Activated CD4-positive, alpha-beta T cell treated with anti-CD3 and anti-CD28 coated beads, Interleukin-2, amount 50 U/mL, for 48 hours (primary cell): ENCODE data around the gene RFPL3.
"Not testable (repeated sequence)": the region's sequence is repeated elsewhere in the genome, so short reads cannot be mapped to it uniquely, and the experiment has no call there.

ENCODE experiments used
- DNase-seq, 2 experiments: peaks; one replicate each; pipeline ENCODE4 v3.0.0-alpha.2; 2020

RFPL3 gene

DNA sequence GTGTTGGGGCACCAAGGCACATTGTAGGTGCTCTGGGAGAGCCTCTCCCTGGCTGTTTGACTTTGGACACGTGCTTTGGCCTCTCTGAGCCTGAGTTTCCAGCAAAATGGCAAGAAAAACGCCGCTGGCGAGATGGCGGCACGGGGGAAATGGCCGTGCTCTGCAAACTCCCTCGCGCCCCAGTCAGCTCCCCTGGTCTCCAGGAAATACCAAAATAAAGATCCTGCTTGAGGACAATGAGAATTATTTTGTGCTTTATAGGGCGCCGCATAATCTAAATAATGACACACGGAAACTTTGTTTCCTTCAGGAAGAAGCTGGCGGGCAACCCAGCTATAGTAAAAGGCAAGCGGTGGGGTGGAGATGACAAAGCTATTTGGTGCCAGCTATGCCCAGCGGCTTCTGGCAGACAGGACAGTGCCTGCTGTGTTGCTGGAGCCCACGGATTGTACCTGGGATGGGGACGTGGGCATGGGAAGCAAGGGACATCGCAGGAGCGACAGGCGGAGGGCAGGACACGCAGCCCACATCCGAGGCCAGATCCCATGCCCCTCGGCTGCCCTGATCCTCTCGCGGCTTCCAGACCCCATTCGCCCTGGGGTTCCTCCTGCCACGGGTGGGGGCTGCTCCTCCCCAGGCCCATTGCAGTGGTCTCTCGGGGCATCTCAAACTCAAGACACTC lies 26.3 kb upstream of the RFPL3 start:
- DNase-seq, result no peak

DNA sequence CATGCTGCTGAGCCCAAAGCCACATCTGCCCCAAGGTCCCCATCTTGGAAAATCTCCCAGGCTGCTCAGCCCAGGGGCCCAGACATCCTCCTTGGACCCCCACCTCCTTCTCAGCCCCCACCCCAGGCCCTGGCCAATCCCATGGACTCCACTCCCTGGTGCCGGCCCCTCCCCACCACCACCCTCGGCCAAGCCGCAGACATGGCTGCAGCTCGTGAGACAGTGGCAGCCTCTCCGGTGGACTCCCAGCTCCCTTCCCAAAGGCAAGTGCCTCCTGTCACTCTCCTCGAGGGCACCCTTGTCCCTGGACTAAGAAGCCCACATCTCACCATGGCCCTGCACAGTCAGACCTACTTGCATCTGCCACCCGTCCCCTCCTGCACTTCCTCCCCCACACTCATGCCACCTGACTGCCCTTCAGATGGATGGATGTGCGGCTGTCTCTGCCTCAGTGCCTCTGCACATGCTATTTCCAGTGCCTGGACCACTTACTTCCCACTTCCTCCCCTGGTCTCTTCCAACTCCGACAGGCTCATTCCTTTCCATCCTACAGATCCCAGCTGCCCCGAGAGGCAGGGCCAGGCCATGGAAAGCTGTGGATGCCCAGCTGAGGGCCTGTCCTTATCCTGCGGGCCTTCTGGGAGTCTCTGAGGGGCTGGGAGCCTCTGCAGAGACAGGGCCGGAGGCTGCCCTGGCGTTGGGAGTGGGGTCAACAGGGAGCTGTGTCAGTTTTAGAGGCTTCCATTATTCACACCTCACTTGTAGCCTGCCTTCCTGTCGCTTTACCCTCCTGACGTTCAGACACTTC lies 25.5 kb upstream of the RFPL3 start:
- DNase-seq, result no peak

DNA sequence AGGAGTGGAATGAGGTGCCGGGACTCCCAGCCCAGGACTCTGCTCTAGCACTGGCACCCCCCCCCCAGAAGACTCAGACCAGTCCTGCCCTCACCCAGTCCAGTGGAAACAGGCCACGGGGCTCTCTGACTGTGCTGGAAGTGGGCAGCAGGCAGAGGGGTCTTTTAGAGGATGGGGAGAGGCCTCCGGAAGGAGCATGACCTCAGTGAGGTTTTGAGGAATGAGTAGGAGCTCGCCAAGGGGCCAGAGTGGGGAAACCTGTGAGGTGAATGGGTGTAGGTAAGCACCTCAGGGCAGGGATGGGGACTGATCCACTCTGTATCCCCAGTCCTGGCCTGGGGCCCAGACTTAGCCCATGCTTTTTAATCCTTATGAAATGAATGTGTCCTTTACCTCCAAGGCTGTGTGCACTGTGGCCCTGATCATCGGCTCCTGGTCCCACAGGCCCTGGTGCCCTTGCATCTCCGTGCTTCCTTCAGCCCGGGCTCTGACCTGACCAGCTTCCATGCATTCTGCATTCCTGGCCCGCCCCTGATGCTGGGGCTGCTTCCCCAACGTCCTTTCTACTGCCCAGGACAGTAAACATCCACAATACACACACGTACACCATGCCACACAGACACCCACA lies 24.4 kb upstream of the RFPL3 start:
- no peak for DNase-seq

DNA sequence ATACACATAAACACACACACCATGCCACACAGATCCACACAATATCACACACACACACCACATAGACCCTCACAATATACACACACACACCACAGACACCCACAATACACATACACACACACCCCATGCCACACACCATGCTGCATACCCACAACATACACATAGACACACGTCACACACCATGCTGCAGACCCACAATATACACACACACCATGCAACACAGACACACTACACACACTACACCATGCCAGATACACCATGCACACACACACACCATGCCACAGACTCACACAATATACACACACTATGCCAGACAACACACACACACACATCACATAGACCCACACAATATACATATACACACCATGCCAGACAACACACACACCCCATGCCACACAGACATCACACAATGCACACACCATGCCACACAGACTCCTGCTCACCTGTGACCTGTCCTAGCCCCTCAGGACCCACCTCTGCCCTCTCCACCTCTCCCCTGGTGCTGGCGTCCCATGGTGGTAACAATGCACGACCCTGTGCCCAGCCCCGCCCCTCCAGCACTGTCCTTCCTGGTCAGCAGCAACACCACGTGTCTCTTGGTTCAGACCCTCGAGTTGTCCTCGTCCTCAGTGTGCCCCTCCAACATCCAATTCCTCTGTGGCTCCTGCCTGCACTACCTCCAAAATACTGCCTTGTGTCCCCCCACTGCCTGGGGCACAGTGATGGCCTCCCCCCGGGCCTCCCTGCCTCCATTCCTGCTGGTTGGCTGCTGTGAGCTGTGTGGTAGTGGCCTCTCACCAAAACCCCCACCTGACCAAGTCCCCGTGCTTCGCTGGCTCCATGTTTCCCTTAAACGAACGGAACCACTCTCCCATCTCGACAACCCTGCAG lies 23.7 kb upstream of the RFPL3 start:
- DNase-seq, result no peak

DNA sequence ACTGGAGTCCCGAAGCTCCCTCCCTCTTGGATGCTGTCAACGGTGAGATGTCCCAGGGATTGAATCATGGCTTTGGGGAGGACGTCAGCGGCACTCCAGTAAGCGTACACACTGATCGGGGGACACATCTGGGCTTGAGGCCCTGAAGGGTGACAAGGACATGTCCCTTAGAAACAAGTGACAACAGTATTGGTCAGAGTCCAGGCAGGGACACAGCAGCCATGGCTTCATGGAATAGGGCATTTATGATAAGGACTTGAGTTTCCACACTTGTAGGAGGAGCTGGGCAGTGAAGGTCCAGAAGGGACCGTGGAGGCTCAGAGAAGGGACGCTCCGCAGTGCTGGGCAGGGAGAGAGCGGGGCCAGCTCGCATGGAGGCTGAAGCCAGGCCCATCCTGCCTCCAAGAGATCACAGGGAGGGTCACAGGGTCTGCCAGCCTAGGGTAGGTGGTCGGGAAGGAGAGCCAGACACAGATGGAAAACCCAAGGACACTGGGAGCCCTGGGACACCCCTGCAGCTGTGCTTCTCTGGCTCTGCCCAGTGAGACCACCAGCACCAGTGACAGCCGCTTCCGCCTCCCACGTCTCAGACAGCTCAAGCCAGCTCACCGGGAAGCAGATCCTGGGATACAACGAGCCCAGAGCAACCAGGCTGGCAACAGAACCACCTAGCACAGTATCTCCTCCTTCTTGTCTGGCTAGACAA lies 22.9 kb upstream of the RFPL3 start:
- DNase-seq, result no peak

DNA sequence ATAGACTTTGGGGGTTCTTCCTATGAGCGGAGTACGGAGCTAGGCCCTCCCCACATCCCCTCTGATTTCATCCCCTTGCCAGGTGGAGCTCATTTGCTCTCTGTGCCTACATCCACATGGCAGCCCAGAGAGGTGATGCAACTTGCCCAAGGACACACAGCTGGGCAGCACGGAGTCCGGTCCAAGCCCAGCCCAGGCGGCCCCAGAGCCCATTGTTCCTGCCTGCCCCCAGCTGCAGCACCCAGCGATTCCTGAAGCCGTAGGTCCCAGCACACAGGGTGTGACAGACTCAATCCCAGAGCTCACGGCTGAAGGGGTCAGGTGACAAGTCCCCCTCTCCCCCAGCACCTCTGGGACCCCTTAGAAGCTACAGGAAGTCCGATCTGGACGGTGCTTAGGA lies 22.2 kb upstream of the RFPL3 start:
- no peak for DNase-seq

DNA sequence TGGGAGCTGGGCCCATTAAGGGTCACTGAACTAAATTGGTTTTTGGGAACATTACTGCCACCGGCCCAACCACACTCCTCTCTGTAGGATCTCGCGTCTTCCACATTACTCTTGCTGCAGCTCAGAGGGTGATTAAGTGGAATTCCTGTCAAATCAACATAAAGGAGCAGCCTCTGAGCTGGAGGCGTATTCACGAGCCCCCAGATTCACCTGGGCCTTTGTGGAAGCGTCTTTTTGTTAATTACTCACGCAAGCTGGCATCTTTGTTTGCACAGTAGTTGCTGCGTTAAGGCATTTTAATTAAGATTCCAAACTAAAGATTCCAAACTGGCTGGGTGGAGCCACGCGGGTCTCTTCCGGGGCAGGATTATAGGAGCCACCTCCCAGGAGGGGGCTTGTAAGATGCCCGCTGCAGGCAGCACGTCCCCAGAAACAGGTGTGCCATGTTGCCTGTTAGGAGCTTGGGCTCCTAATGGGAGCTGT lies 21.5 kb upstream of the RFPL3 start:
- DNase-seq, result no peak

DNA sequence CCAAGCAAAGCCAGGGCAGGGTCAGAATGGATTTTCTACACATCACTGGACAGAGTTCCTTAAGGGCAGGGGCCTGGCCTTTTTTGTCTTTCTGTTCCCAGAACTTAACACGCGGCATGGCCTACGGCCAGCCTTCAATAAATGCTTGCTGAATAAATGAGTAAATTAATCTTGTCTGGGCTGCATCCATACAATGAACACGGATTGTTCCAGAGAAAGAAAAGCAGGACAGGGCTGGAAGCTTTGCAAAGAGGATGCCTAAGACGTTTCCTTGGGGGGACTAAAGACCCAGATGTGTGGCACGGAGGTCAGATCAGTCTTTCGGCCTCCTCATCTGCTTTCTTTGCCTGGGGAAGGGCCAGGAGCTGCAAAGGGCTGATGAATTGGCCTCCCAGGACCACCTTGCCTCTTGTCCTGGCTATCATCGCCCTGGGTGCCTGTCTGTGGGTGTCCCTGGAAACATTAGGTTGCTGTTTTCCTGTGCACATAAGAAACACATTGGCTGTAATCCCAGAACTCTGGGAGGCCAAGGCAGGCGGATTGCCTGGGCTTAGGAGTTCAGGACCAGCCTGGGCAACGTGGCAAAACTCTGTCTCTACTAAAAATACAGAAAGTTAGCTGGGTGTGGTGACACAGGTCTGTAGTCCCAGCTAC lies 20.8 kb upstream of the RFPL3 start:
- DNase-seq, result no peak

DNA sequence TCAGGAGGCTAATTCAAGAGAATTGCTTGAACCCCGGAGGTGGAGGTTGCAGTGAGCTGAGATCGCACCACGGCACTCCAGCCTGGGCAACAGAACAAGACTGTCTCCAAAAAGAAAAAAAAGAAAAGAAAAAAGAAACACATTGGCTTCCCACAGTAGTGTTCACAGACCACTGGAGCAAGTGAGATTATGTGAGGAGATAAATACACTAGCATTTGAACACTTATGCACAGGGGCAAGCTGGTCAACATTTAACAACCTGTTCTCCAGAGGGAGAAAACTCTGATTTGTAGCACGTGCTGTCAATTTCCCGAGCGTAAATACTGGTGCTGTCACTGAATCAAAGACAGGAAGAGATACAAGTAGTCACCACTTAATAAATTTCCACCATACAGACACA lies 20.2 kb upstream of the RFPL3 start:
- DNase-seq, result not testable (repeated sequence)

DNA sequence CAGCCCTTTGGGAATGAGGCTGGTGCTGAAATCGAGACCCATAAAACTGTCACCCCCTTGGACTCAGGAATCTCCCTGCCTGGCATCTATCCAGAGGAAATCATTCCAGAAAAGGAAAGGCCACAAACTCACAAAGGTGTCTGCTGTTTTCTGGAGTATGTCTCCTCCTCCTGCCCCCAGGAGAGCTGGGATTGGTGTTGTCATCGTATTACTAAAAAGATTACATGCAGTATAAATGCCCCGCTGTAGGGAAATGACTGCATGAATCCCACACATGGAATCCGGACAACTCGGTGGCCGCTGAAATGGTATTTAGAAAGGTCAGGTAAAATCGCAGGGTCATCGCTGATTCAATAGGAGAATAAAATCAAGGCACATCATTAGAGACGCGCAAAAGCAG lies 18.9 kb upstream of the RFPL3 start:
- DNase-seq, result no peak

DNA sequence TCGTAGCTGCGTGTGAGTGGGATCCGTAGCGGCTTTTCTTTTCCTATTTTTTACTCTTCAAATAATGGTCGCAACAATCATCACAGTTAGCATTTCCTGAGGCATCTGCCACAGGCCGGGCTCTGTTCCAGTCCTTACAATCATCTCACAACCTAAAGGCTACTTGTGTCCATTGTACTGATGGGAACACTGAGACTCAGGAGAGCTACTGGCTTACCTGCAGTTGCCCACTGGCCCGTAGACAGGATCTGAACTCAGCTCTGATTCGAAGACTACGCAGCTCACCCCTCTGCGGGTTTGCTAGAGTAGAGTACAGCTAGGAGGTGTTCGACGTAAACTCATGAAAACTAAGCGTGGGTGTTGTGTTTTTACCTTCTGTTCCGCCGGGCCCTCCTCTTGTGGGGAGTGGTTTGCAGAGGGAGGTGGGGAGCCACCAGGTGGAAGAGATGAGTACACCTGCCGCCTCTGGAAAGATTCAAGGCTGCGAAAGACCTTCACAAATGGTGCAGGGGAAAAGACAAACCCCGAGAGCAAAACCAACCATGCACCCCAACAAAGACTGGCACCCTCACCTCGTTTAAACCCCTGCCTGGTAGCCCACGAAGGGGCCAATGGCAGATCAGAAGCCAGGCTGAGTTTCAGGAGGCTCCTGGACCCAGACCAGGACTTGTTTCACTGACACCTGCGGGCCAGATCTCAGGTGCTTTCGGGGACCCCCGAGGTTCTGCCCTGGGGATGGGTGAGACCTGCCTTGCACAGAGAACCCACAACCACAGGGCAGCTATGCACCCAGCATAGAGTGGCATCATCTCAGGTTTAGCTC lies 18.3 kb upstream of the RFPL3 start:
- no peak for DNase-seq

DNA sequence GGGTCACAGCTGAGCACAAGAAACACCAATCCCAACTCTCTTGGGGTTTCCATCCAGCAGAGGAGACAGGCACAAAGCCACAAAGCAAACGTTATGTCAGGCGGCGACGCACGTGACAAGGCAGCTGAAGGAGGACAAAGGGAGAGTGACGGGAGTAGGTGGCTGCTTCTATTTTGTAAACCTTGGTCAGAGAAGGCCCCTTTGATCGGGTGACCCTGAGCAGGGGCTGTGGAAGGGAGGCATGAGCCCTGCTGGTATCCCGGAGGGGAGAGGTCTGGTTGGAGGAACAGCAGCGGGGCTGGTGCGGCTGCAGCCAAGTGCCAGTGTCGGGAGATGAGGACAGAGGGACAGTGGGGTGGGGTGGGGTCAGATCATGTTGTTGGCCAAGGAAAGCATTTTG lies 17.3 kb upstream of the RFPL3 start:
- no peak for DNase-seq

DNA sequence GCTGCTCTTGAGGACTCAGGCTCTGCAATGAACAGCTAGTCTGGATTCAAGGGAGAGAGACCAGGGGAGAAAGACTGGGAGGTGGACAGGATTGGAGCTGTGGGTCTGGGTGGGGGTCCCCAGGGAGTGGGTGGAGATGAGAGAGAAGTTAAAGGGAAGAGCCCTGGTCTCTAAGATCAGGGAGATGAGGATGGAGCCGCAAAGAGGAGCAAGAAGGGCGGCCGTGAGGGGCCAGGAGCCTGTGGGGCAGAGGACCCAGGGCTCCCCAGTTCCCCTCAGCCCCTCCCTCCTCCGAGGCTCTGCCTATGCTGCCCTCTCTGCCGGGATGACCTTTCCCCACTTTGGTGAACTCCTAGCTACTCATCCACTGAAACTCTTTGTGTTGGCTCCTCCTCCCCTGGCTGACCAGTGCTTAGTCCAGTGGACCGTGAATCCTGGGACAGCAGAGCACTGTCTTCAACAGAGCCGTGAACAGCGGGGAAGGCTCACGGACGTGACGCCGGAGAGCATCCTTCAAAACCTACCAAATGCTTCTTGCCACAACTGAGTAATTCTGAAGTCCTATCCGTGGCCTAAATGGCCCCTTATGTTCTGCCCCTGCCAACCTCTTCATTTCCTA lies 16.4 kb upstream of the RFPL3 start:
- no peak for DNase-seq

DNA sequence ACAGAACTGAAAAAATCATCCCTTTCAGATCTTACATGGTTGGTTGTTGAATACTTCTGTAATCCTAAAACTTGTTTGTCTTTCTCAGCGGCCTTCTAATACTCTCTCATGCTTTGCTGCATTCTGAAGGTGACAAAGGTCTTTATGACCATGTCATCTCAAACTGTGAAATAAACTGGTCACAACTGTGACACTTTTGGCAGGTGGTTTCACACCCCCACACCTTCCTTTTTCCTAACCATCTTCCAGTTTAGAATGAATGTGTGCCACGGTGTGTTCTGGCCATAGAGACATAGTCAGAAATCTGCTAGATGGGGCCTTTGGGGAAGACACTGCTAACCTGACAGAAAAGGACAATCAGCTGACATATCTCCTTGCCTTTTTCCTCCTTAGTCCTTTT lies 14.7 kb upstream of the RFPL3 start:
- no peak for DNase-seq

DNA sequence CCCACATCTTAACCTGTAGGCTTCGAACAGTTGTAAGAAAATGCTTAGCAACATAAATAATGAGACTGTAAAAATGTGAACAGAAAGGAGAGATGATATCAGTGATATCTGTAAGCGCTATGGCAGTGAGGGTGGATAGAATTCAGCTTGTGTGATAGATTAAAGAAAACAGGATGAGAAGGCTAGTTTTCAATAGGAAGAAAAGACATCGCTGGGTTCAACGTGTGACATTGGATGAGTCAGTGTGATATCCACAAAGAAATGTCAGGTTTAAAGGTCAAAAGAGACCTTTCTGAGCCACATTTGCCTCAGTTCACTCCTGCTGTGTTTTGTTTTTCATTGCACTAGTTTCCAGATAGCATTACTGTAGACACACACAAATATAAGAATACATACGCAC lies 13.7 kb upstream of the RFPL3 start:
- DNase-seq, result no peak

DNA sequence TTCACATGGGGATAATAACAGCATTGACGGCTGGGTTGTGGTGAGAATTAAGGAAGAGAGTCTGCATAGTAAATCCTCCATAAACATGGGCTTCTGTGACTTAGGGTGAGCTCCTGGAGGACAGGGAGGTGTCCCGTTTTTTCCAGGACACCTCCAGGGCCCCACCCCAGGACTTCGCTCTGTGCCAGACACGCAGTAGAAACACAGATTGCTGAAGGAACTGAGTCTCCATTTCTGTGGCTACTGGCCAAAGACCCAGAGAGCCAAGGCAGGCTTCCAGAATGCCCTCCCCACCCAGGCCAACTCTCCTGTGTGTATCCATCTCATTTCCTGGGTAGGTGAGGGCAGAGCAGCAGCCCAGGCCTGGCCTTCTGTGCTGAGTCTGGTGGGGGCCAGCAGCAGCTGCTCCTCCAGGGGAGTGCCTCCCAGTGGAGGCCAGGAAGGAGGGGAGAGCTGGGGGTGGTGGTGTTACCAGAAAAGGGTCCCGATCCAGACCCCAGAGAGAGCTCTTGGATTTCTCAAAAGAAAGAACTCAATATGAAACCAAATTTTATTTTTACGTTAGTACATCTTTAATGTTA lies 9.5 kb upstream of the RFPL3 start:
- no peak for DNase-seq

DNA sequence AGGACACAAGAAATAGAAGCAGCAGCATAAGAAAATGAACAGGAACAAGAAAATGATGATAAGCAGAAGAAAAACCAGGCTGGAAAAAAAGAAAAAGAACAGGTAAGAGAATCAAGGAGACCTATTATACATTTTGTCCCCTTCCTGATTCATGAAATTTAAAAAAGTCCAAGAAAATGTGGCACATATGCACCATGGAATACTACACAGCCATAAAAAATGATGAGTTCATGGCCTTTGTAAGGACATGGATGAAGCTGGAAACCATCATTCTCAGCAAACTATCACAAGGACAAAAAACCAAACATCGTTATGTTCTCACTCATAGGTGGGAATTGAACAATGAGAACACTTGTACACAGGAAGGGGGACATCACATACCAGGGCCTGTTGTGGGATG lies 5.8 kb upstream of the RFPL3 start:
- DNase-seq, result not testable (repeated sequence)

DNA sequence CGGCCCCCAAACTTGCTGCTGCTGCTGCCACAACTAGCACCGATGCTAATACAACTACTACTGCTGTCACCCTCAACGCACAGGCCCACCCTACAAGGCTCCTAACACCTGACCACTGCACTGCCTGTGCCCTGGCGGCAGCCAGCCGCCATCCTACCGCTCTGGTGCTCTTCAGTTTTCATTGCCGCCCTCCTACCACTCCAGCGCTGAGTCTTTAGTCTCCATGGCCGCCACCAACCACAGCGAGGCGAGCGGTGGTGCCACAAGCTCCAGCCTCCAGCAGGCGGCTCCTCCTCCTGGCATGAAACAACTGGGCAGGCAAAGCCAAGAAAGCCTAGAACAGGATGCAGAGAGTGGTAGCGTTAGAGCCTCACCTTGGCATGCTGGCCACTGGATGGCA lies 5.0 kb upstream of the RFPL3 start:
- no peak for DNase-seq

DNA sequence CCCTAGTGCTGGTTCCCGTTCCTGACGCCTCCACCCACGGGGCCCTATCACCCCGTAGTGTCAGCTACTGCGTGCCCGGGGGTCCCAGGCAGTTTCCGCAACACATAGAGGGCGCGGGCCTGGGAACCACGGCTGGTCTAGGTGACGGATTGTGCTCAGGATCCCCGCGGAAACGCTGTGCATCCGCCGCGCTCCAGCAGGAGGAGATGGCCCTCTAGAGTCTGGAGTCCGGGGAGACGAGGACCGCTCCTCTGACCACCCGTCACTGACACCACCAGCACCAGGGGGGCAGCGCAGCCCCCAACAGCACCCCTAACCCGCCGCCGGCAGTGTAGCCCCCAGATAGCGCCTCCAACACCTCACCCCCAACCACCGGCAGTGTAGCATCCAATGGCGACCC lies 4.4 kb upstream of the RFPL3 start:
- DNase-seq, result no peak

DNA sequence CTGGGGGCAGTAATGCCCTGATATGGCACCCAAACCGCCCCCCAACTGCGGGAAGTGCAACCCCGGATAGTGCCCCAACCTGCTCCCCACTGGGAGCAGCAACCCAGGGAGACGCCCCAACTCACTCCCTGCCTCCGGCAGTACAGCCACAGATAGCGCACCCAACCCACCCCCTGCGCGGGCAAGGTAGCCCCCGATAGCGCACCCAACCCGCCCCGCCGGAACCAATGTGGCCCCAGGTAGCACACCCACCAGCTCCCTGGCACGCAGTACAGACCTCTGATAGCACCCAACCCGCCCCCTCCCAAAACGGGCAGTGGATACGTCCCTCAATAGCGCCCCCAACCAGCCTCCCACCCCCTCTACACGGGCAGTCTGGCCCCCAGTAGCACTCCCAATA lies 3.8 kb upstream of the RFPL3 start:
- DNase-seq, result no peak
